ENCODE data around the gene SH3D19. TPM values are rescaled to one million over a fixed set of nuclear protein-coding genes. Genes with fewer than 3 reads are reported as not detected.
"Not testable (repeated sequence)": the region's sequence is repeated elsewhere in the genome, so short reads cannot be mapped to it uniquely, and the experiment has no call there.

SH3D19 gene
- total RNA-seq, 1 experiment from 2014 or later = 19.3 TPM

DNA sequence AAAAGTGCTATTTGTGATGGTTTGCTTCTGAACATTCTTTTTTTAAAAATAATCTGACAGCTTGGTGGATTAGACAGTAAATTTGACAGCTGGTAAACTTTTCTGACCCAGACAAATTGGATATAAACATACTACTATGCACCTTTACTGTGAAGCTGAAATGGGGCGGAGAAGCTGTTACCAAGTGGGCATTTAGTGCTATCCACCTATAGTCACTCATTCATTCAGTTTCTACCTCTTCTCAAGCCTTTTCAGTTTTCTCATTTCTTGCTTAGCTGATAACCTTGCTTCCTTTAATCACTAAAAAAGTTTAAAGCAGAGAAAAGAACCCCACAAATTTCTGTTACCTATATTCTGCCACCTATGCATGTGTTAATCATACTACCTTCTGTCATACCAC is 220.8 kb downstream of the SH3D19 start:
- no peak for DNase-seq (ENCODE audit: extremely low read depth, low read depth)

DNA sequence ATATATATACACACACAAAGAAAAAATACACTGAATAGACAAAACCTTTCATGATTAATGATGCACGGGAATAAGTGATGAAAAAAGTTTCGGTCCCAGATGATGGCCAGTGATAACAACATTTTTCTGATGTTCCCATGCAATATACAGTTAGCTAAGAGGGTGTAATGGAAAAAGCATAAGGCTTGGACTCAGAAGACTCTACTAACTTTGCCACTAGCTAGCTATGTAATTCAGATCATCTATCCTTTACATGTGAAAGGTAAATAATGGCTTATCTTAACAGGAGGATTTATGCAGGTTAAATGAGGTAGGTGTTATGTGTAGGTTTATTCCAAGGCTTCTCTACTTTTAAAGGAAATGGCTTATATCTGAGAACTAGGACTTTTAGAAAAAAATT is 221.6 kb downstream of the SH3D19 start:
- DNase-seq (ENCODE audit: extremely low read depth, low read depth) = no peak

DNA sequence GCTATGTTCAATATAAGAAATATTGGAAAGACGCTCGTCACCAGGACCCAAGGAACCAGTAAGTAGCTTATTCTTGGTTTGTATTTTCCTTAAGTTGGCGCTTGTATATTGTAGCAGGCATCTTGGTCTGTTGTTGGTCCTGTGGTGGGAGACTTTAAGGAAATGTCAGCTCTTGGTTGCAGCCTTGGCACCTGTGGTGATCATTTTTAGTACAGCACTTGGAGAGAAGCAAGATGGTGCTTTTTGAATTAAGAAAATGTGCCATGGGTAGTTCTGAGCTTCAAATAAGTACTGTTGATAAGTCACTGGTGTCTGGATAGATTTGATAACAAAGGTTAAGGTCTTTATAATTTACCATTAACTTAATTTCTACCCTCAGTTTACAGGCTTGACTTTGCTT is 224.9 kb downstream of the SH3D19 start:
- no peak for DNase-seq (ENCODE audit: extremely low read depth, low read depth)

GRCh38 chr4:151099976-151100417 is 225.4 kb downstream of the SH3D19 start:
- no peak for DNase-seq (ENCODE audit: extremely low read depth, low read depth)

- DNase-seq (ENCODE audit: extremely low read depth, low read depth) = peak; percentile 93
These were observed 226.0 kb downstream of the SH3D19 start, which contains the start of gene RPS3A for GRCh38 chr4:151099229-151099975. Gene RPS3A, plus strand, starts transcription at chr4:151099628. Its CDS starts 25 bp downstream, at chr4:151099653.

DNA sequence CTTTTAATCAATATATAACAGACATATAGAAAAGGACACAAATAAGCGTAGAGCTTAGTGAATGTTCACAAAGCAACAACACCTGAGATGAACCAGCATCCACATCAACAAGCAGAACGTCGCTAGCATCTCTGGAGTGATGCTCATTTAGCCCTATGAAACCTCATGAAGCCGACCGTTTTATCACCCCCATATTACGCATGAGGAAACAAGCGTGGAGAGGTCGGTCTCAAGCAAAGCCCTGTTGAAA is 226.5 kb downstream of the SH3D19 start:
- DNase-seq (ENCODE audit: extremely low read depth, low read depth) = no peak

- no peak for DNase-seq (ENCODE audit: extremely low read depth, low read depth)
These were observed 227.6 kb downstream of the SH3D19 start for GRCh38 chr4:151097759-151098158.

DNA sequence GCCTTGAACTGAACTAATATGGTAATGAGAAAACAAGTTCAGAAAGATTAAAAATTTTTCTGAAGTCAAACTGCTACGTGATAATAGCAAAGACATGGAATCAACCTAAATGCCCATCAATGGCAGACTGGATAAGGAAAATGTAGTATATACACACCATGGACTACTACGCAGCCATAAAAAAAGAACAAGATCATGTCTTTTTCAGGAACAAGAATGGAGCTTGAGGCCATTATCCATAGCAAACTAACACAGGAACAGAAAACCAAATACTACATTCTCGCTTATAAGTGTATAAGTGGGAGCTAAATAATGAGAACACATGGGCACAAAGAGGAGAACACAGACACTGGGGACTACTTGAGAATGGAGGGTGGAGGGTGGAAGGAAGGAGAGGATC is 230.3 kb downstream of the SH3D19 start:
- no peak for DNase-seq (ENCODE audit: extremely low read depth, low read depth)

DNA sequence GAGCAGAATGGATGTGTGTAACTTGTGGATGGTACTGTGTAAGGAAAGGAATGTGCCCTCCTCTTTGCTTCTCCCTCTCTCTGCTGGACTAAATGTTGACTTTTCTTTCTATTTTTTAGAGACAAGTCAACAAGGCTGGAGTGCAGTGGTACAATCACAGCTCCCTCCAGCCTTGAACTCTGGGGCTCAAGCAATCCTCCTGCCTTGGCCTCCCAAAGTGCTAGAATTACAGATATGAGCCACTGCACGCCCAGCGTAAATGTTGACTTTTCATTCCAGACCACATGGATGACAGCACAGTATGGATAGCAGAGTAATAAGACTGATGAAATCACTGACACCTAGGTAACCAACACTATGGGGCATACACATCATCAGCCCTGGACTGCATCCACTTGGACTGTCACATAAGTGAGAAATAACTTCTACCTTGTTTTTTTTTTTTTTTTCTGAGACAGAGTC is 231.1 kb downstream of the SH3D19 start:
- peak; percentile 59 for DNase-seq (ENCODE audit: extremely low read depth, low read depth)

DNA sequence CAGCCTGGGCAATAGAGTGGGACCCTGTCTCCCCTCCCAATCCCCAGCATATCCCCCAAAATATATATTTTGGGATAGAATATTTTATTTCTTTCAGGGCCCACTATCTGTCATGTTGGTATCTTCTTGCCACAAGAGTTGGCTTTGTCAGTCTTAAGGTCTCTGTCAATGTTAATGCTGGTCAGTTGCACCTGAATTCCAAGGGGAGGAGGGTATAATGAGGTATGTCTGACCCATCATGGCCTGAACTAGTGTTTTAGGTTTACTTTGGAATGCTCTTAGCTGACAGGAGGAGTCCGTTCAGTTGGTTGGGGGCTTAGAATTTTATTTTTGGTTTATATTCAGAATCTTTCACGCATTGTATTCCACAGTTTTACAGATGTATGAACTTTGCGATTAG is 232.2 kb downstream of the SH3D19 start:
- no peak for DNase-seq (ENCODE audit: extremely low read depth, low read depth)

GRCh38 chr4:151092488-151092887 is 232.9 kb downstream of the SH3D19 start:
- no peak for DNase-seq (ENCODE audit: extremely low read depth, low read depth)

- DNase-seq (ENCODE audit: extremely low read depth, low read depth) = no peak
These were observed 234.4 kb downstream of the SH3D19 start for GRCh38 chr4:151091047-151091446.

GRCh38 chr4:151087467-151087866 is 237.9 kb downstream of the SH3D19 start:
- no peak for DNase-seq (ENCODE audit: extremely low read depth, low read depth)

DNA sequence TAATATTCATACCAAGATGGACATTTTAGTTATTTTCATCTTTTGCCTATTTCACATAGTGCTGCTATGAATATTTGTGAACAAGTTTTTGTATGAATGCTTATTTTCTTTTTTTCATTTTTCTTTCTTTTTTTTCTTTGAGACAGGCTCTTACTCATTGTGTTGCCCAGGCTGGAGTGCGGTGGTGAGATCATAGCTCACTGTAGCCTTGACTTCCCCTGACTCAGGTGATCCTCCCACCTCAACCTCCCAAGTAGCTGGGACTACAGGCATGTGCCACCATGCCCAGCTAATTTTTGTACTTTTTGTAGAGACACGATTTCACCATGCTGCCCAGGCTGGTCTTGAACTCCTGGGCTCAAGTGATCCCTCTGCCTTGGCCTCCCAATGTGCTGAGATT is 247.4 kb downstream of the SH3D19 start:
- not testable (repeated sequence) for DNase-seq (ENCODE audit: extremely low read depth, low read depth)

- no peak for DNase-seq (ENCODE audit: extremely low read depth, low read depth)
These were observed 250.9 kb downstream of the SH3D19 start for GRCh38 chr4:151074416-151074916.

Small RNA genes lying within 50 kb of the gene (small RNA-seq; reads per million reads assigned to genes)
- gene AC104819.2 (0 reads per million in 2 experiments), gene RNU6-1282P (0 to 0.02 reads per million in 2 experiments), gene SNORD73A (0 reads per million in 2 experiments), gene SNORD73B (0.47 to 1.8 reads per million in 2 experiments)

Other genes with a start within 250 kb of the SH3D19 start
- gene RPS3A, start 226.0 kb downstream of the SH3D19 start, total RNA-seq (2014; rRNA removed; shearing (Covaris generic)) = 3,011 and 3,295 TPM in 2 replicates
- not detected in 2 replicates for gene PRSS48, start 48.4 kb downstream of the SH3D19 start, total RNA-seq (2014; rRNA removed; shearing (Covaris generic))
- 0.10 and 0.12 TPM in 2 replicates for gene FHIP1A, start 83.6 kb upstream of the SH3D19 start, total RNA-seq (2014; rRNA removed; shearing (Covaris generic))